Measurements from ENCODE around the gene ALOX15. TPM values are rescaled to one million over a fixed set of nuclear protein-coding genes. Genes with fewer than 3 reads are reported as not detected.
A peak's percentile ranks its signal among the peaks of the same experiment; 100 is the strongest.
"Not testable (repeated sequence)": the region's sequence is repeated elsewhere in the genome, so short reads cannot be mapped to it uniquely, and the experiment has no call there.

ALOX15 gene
- total and polyA plus RNA-seq, 7 donors: 0.10 to 0.36 TPM; not detected in 5

- ATAC-seq (no peak), DNase-seq (no peak)
- H3K9me3 ChIP-seq: no peaks in the 10 kb centered on the region
- TF ChIP-seq CTCF (IDR thresholded peaks at IDR 0.05): no peak
- no peaks in the 10 kb centered on the region for H3K36me3 ChIP-seq (ENCODE audit: insufficient read depth in 1 of 2, low read depth in 1 of 2)
- H3K27ac ChIP-seq: no peak overlapping the region
- intact Hi-C loops (cut with DNase I): no loop called here
- peaks cover 0 to 30% (median 8%) of the 10 kb centered on the region in 3 donors for H3K27me3 ChIP-seq (ENCODE audit: insufficient read depth in 3 of 3, low read length in 2 of 3)
- H3K4me1 ChIP-seq: no peaks in the 10 kb centered on the region
- 55 to 62% (median 56%) methylated on average over 2 of the region's 2 CpGs for WGBS, 3 donors
- H3K4me3 ChIP-seq: no peak overlapping the region
These were observed 7.3 kb upstream of the ALOX15 start for GRCh38 chr17:4648741-4649140.

GRCh38 chr17:4645642-4646041 is 4.2 kb upstream of the ALOX15 start:
- Histone ChIP-seq H3K4me1 (peaks cover 5% of the 10 kb centered on the region), H3K27me3 (ENCODE audit: insufficient read depth in 3 of 3, low read length in 2 of 3) (peaks cover 0 to 43% (median 14%) of the 10 kb centered on the region in 3 donors), H3K27ac (no peak overlapping the region), H3K36me3 (ENCODE audit: insufficient read depth in 1 of 2, low read depth in 1 of 2) (no peaks in the 10 kb centered on the region), H3K4me3 (no peak overlapping the region), H3K9me3 (no peaks in the 10 kb centered on the region)
- intact Hi-C loops (cut with DNase I): no loop called here
- DNase-seq: no peak
- WGBS, 3 donors: 63 to 69% (median 68%) methylated on average over 5 of the region's 5 CpGs
- TF ChIP-seq CTCF (IDR thresholded peaks at IDR 0.05): no peak
- no peak for ATAC-seq

GRCh38 chr17:4643676-4644075 is 2.2 kb upstream of the ALOX15 start:
- peaks cover 0 to 46% (median 21%) of the 10 kb centered on the region in 3 donors for H3K27me3 ChIP-seq (ENCODE audit: insufficient read depth in 3 of 3, low read length in 2 of 3)
- WGBS, 3 donors: 26 to 31% (median 29%) methylated on average over 4 of the region's 4 CpGs
- TF ChIP-seq CTCF (IDR thresholded peaks at IDR 0.05): no peak
- ATAC-seq (no peak), DNase-seq (no peak)
- H3K4me1 ChIP-seq: peaks cover 5% of the 10 kb centered on the region
- no peak overlapping the region for H3K27ac ChIP-seq
- intact Hi-C loops (cut with DNase I): no loop called here
- H3K9me3 ChIP-seq: no peaks in the 10 kb centered on the region
- no peak overlapping the region for H3K4me3 ChIP-seq
- H3K36me3 ChIP-seq (ENCODE audit: insufficient read depth in 1 of 2, low read depth in 1 of 2): no peaks in the 10 kb centered on the region

- WGBS, 3 donors: 6 to 7% (median 7%) methylated on average over 6 of the region's 6 CpGs
- Histone ChIP-seq H3K4me3 (no peak overlapping the region), H3K36me3 (ENCODE audit: insufficient read depth in 1 of 2, low read depth in 1 of 2) (no peaks in the 10 kb centered on the region), H3K4me1 (peaks cover 5% of the 10 kb centered on the region), H3K27me3 (ENCODE audit: insufficient read depth in 3 of 3, low read length in 2 of 3) (peaks cover 0 to 51% (median 21%) of the 10 kb centered on the region in 3 donors), H3K27ac (no peak overlapping the region), H3K9me3 (no peaks in the 10 kb centered on the region)
- ATAC-seq: no peak
- intact Hi-C loops (cut with DNase I): no loop called here
- DNase-seq: no peak
- TF ChIP-seq CTCF (IDR thresholded peaks at IDR 0.05): no peak
These were observed 808 bp upstream of the ALOX15 start for GRCh38 chr17:4642286-4642685.

GRCh38 chr17:4640569-4641188 is 799 bp downstream of the ALOX15 start:
- peaks cover 0 to 62% (median 19%) of the 10 kb centered on the region in 3 donors for H3K27me3 ChIP-seq (ENCODE audit: insufficient read depth in 3 of 3, low read length in 2 of 3)
- not testable (repeated sequence) for H3K4me3 ChIP-seq

GRCh38 chr17:4639301-4640059 is 2.0 kb downstream of the ALOX15 start:
- intact Hi-C loops (cut with DNase I): loop anchor here in 1 of 2 donors (10.0 kb wide), 1 partner anchor 195 kb away; no protein-coding TSS in a partner anchor
- not testable (repeated sequence) for H3K4me1 ChIP-seq; H3K9me3 ChIP-seq; H3K27ac ChIP-seq; DNase-seq; H3K4me3 ChIP-seq; H3K36me3 ChIP-seq (ENCODE audit: insufficient read depth in 1 of 2, low read depth in 1 of 2)
- 7 to 10% (median 8%) methylated on average over 22 to 25 of the region's 56 CpGs for WGBS, 3 donors
- peaks cover 0 to 73% (median 19%) of the 10 kb centered on the region in 3 donors for H3K27me3 ChIP-seq (ENCODE audit: insufficient read depth in 3 of 3, low read length in 2 of 3)
- peak in 3 of 4 donors; percentile 47 to 56 (median 51) for ATAC-seq

More at GRCh38 chr17:4640569-4641188, 799 bp downstream of the ALOX15 start:
- H3K4me1 ChIP-seq; H3K27ac ChIP-seq; intact Hi-C loops (cut with DNase I); DNase-seq; H3K36me3 ChIP-seq (ENCODE audit: insufficient read depth in 1 of 2, low read depth in 1 of 2); H3K9me3 ChIP-seq; ATAC-seq: not testable (repeated sequence)
- WGBS, 3 donors: 0 to 3% (median 3%) methylated on average over 14 to 36 of the region's 39 CpGs

GRCh38 chr17:4638766-4639165 is 2.7 kb downstream of the ALOX15 start:
- ATAC-seq: not testable (repeated sequence)
- intact Hi-C loops (cut with DNase I): loop anchor here in 1 of 2 donors (10.0 kb wide), 1 partner anchor 194 kb away; no protein-coding TSS in a partner anchor

More at GRCh38 chr17:4638766-4639165, 2.7 kb downstream of the ALOX15 start:
- H3K4me3 ChIP-seq; DNase-seq; H3K9me3 ChIP-seq; H3K27ac ChIP-seq; H3K4me1 ChIP-seq; H3K36me3 ChIP-seq (ENCODE audit: insufficient read depth in 1 of 2, low read depth in 1 of 2): not testable (repeated sequence)
- peaks cover 0 to 72% (median 19%) of the 10 kb centered on the region in 3 donors for H3K27me3 ChIP-seq (ENCODE audit: insufficient read depth in 3 of 3, low read length in 2 of 3)
- 54 to 67% (median 62%) methylated on average over 8 of the region's 8 CpGs for WGBS, 3 donors

Measured in psoas muscle (tissue), 8 donors.